HG02763 (cell line): ENCODE measurements around the gene GASK1A.

Experiments
- ATAC-seq: cut with Tn5 transposase; IDR thresholded peaks from one replicate; pipeline ENCODE4 v1.9.1; 2021; ENCODE audit warnings: mild to moderate bottlenecking, moderate library complexity; ENCODE audit not compliant: unreplicated experiment

GASK1A gene

GRCh38 chr3:43013256-43013655 is 34.1 kb downstream of the GASK1A start:
- no peak for ATAC-seq

DNA sequence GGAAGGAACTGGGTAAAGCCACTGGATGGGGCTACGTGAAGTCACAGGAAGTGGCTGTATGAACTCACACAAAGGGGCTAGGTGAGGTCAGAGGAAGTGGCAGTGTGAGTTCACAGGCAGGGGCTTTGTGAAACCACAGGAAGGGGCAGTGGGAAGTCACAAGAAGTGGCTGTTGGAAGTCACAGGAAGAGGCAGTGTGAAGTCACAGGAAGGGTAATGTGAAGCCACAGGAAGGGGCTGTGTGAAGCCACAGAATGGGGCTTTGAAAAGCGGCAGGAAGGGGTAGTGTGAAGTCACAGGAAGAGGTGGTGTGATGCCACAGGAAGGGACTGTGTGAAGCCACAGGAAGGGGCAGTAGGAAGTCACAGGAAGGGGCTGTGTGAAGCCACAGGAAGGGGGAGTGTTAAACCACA is 34.6 kb downstream of the GASK1A start:
- no peak for ATAC-seq

- no peak for ATAC-seq
Observed at GRCh38 chr3:43014241-43014640, 35.1 kb downstream of the GASK1A start.

DNA sequence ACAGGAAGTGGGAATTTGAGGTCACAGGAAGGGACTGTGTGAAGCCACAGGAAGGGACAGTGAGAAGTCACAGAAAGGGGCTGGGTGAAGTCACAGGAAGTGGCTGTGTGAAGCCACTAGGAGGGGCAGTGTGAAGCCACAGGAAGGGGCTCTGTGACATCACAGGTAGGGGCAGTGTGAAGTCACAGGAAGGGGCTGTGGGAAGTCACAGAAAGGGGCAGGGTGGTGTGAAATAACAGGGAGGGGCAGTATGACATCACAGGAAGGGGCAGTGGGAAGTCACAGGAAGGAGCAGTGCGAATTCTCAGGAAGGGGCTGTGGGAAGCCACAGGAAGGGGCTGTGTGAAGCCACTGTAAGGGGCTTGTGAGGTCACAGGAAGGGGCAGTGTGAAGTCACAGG is 35.8 kb downstream of the GASK1A start:
- ATAC-seq = no peak

GRCh38 chr3:43015572-43015971 is 36.5 kb downstream of the GASK1A start:
- no peak for ATAC-seq

DNA sequence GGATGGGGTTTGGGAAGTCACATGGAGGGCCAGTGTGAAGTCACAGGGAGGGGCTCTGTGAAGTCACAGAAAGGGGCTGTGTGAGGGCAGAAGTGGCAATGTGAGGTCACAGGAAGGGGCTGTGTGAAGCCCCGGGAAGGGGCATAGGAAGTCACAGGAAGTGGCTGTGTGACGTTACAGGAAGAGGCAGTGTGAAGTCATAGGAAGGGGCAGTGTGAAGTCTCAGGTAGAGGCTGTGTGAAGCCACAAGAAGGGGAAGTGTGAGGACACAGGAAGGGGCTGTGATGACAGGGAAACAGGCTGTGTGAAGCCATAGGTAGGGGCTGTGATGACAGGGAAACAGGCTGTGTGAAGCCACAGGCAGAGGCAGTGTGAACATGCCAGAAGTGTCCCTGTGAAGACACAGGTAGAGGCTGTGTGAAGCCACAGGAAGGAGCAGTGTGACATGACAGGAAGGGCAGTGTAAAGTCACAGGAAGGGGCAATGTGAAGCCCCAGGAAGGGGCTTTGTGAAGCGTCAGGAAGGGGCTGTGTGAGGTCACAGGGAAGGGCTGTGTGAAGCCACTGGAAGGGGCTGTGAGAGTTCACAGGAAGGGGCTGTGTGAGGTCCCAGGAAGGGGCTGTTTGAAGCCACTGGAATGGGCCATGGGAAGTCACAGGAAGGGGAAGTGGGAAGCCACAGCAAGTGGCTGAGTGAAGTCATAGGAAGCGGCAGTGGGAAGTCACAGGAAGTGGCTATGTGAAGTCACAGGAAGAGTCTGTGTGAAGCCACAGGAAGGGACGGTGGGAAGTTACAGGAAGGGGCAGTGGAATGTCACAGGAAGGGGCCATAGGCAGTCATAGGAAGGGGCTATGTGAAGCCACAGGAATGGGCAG is 37.1 kb downstream of the GASK1A start:
- ATAC-seq = no peak

GRCh38 chr3:43017004-43017403 is 37.9 kb downstream of the GASK1A start:
- ATAC-seq = no peak

- no peak for ATAC-seq
Observed at GRCh38 chr3:43017593-43018195, 38.6 kb downstream of the GASK1A start.

DNA sequence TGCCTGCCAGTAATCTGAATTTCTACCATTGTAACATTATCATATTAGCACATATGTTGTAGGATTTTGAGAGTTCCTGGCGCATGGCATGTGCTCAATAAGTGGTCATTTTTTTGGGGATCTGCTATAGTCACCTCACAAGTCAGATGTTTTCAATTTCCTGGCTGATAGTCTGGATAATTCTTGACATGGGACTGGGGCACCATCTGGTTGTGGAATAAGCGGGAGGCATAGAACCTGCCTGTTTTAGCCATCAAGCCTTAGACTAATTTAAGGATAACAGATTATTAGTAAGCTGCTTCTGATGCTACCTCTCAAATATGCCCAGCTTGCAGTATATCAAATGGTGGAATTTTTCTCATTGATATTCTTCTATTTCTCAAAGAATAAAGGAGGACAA is 39.1 kb downstream of the GASK1A start:
- no peak for ATAC-seq

- no peak for ATAC-seq
Observed at GRCh38 chr3:43019006-43019809, 40.1 kb downstream of the GASK1A start.

- ATAC-seq = no peak
Observed at GRCh38 chr3:43019826-43020225, 40.7 kb downstream of the GASK1A start.

- ATAC-seq = no peak
Observed at GRCh38 chr3:43021186-43021585, 42.1 kb downstream of the GASK1A start.

- no peak for ATAC-seq
Observed at GRCh38 chr3:43022121-43022520, 43.0 kb downstream of the GASK1A start.

- ATAC-seq = no peak
Observed at GRCh38 chr3:43023066-43023465, 44.0 kb downstream of the GASK1A start.

GRCh38 chr3:43023746-43024145 is 44.6 kb downstream of the GASK1A start:
- no peak for ATAC-seq

- ATAC-seq = no peak
Observed at GRCh38 chr3:43024181-43024885, 45.2 kb downstream of the GASK1A start.

GRCh38 chr3:43025423-43025822 is 46.3 kb downstream of the GASK1A start:
- ATAC-seq = no peak

- no peak for ATAC-seq
Observed at GRCh38 chr3:43028001-43028400, 48.9 kb downstream of the GASK1A start.

DNA sequence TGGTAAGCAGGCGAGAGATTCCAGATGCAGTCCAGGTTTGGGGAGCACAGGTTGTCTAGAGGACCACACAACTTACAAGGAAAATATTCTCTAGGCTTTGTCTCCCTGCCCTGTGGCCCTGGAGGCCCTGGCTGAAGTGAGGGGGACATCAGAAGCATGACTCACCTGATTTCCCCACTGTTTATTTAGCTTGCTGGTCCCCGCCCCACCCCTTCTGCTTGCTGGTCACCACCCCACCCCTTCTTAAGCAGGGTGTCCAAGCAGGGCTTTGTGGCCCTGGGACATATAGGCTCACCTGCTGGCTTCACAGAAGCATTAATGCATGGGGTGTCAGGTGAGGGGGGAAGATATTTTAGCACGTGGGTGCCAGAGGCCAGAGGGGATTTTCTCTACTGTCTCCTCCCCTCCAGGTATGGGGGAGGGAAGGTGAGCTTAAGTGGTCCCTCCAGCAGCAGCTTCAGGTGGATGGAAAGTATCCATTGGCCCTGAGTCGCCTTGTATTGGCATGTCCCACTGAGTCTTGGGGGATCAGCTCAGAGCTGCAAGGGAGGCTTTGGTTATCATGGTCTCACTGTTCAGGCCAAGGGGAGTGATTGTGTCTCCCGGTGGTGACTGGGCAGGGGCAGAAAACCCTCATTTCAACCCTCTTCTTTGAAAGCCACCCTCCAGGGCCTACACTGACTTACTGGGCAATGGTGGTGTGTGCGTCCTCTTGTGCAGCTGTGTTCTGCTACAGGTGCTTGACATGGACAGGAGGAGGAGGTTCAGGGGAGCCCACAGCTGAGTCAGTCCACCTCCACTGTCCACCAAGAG is 49.8 kb downstream of the GASK1A start:
- no peak for ATAC-seq
